GM06990 (cell line): Measurements from ENCODE around the gene TSACC.

ENCODE experiments used
- DNase-seq: peaks from one replicate; pipeline ENCODE4 v3.0.0-alpha.2; 2011; ENCODE audit not compliant: insufficient read length; ENCODE audit errors: extremely low read depth
- H3K27me3 ChIP-seq: replicated peaks from 2 replicates; pipeline ENCODE4 v1.6.0; 2011; ENCODE audit warnings: low read length; ENCODE audit not compliant: control insufficient read depth, insufficient read depth
- H3K36me3 ChIP-seq: 2 replicates; pipeline ENCODE4 v1.5.1; 2011; ENCODE audit warnings: low read length; ENCODE audit not compliant: control insufficient read depth, insufficient read depth
- H3K4me3 ChIP-seq: replicated peaks from 2 replicates; pipeline ENCODE4 v1.5.1; 2011; ENCODE audit warnings: low read depth, mild to moderate bottlenecking, control low read depth, low read length
- CTCF ChIP-seq: IDR thresholded peaks from 2 replicates; pipeline ENCODE4 v1.5.1; 2011; ENCODE audit warnings: low read length, control low read depth, mild to moderate bottlenecking, inconsistent platforms; ENCODE audit not compliant: insufficient read depth, poor library complexity, severe bottlenecking

The TSACC gene

GRCh38 chr1:156378557-156378956 is 40.2 kb downstream of the TSACC start:
- H3K27me3 ChIP-seq: no peaks in the 10 kb centered on the region
- DNase-seq: no peak
- H3K36me3 ChIP-seq: no peaks in the 10 kb centered on the region
- no peak for TF ChIP-seq CTCF
- H3K4me3 ChIP-seq: no peak overlapping the region

- no peak for DNase-seq
Observed at GRCh38 chr1:156379420-156380165, 41.3 kb downstream of the TSACC start.

GRCh38 chr1:156382561-156382960 is 44.2 kb downstream of the TSACC start:
- Histone ChIP-seq H3K36me3 (no peaks in the 10 kb centered on the region), H3K4me3 (no peak overlapping the region), H3K27me3 (no peaks in the 10 kb centered on the region)
- no peak for DNase-seq
- TF ChIP-seq CTCF: no peak

More at GRCh38 chr1:156379420-156380165, 41.3 kb downstream of the TSACC start:
- no peak for TF ChIP-seq CTCF
- Histone ChIP-seq H3K4me3 (no peak overlapping the region), H3K27me3 (no peaks in the 10 kb centered on the region), H3K36me3 (no peaks in the 10 kb centered on the region)

- Histone ChIP-seq H3K4me3 (no peak overlapping the region), H3K36me3 (no peaks in the 10 kb centered on the region), H3K27me3 (no peaks in the 10 kb centered on the region)
- DNase-seq: peak; percentile 46
- TF ChIP-seq CTCF: peak; percentile 97
Observed at GRCh38 chr1:156383023-156383422, 44.7 kb downstream of the TSACC start.

GRCh38 chr1:156384007-156384406 is 45.7 kb downstream of the TSACC start:
- Histone ChIP-seq H3K4me3 (no peak overlapping the region), H3K27me3 (no peaks in the 10 kb centered on the region), H3K36me3 (no peaks in the 10 kb centered on the region)
- no peak for DNase-seq
- no peak for TF ChIP-seq CTCF

- H3K27me3 ChIP-seq: no peaks in the 10 kb centered on the region; the same call in 1 of the 2 replicates
- no peaks in the 10 kb centered on the region for H3K36me3 ChIP-seq
- TF ChIP-seq CTCF: no peak
- no peak overlapping the region for H3K4me3 ChIP-seq
- DNase-seq: no peak
Observed at GRCh38 chr1:156384658-156385057, 46.3 kb downstream of the TSACC start.
